LNCAP (cell line): ENCODE results near the gene SPR.

Source experiments
- TF ChIP-seq, protein P1 (sequence below): fragments of 450-650 bp; IDR thresholded peaks from 2 replicates; pipeline ENCODE4 v1.5.1; 2017; ENCODE audit warnings: mild to moderate bottlenecking

SPR gene

DNA sequence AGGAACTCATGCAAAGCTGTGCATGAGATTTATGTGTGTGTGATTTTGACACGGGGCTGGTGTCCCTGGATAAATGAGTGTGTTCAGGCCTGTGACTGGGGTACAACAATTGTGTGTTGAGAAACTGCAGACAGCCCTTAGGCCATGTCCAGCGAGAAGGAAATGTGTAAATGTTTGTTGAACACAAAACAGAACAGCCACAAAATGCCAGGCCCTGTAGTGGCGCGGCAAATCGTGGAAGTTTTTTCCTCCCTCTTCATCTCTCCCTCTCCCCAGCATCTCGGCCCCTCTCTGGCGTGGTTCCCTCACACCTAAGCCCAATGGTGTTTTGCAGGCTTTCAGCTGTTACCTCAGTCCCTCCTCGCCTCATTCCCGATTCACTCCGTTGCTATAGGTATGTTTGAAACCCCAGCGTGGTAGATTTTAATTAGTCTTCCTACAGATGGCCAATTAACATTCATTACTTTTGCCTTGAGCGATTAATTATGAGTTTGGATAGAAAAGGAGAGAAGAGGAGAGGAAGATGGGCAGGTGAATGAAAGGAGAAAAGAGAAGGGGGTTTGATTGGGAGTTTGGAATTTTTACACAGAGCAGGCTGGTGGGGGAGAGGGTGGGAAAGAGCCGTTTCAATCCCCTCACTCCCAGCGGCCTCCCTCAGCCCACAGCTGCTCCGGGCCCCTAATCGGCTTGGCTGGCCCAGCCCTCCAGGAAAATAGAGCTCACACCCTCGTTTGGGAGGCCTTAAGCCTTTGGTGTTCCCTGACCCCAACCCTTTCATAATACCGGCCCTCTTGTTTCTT, 10.8 kb downstream of the SPR start:
- TF ChIP-seq, protein P1, sequence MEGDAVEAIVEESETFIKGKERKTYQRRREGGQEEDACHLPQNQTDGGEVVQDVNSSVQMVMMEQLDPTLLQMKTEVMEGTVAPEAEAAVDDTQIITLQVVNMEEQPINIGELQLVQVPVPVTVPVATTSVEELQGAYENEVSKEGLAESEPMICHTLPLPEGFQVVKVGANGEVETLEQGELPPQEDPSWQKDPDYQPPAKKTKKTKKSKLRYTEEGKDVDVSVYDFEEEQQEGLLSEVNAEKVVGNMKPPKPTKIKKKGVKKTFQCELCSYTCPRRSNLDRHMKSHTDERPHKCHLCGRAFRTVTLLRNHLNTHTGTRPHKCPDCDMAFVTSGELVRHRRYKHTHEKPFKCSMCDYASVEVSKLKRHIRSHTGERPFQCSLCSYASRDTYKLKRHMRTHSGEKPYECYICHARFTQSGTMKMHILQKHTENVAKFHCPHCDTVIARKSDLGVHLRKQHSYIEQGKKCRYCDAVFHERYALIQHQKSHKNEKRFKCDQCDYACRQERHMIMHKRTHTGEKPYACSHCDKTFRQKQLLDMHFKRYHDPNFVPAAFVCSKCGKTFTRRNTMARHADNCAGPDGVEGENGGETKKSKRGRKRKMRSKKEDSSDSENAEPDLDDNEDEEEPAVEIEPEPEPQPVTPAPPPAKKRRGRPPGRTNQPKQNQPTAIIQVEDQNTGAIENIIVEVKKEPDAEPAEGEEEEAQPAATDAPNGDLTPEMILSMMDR = no peak

- TF ChIP-seq, protein P1 = no peak
Measured at GRCh38 chr2:72898585-72898906, 11.3 kb downstream of the SPR start.

DNA sequence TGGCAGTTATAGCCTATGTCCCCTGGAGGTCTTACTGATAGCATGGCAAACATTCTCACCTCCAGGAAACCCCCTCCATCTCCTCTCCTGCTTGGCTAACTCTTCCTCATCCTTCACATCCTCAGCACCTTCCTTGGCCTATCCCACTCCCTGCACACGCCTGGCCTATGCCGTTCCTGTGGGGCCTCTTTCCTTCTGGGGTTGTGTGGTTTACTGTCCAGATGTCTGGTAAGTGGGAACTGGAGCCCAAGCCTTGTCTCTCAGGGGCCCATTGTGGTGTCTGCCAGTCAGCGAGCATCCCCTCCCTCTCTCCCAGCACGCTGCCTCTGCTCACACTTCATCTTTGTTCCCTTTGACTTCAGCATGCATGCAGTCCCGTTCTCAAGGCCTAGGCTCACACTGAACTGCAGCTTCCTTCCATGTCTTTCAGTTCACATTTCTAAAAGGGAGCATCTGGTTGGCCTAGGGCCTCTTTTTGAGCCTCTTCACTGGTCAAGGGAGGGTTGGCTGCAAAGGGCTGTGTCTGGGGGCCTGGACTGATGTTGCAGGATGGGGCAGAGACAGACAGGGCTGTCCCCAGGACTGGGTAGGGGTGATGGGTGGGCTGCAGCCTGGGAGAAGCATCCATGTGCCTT, 13.1 kb downstream of the SPR start:
- TF ChIP-seq, protein P1 = no peak

- TF ChIP-seq, protein P1 = no peak
Measured at GRCh38 chr2:72901426-72901825, 14.2 kb downstream of the SPR start.

DNA sequence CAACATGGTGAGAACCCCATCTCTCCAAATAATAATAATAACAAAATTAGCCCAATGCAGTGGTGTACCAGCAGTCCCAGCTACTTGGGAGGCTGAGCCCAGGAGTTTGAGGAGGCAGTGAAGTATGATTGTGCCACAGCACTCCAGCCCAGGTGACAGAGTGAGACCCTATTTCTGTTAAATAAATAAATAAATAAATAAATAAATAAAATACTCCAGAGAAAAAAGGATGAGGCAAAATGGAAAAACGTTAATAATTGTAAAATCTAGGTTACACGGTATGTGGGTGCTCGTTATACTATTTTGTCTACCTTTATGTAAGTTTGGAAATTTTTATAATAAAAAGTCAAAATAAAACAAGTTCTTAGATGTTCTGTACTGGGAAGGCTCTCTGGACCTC, 21.5 kb downstream of the SPR start:
- TF ChIP-seq, protein P1 = no peak

DNA sequence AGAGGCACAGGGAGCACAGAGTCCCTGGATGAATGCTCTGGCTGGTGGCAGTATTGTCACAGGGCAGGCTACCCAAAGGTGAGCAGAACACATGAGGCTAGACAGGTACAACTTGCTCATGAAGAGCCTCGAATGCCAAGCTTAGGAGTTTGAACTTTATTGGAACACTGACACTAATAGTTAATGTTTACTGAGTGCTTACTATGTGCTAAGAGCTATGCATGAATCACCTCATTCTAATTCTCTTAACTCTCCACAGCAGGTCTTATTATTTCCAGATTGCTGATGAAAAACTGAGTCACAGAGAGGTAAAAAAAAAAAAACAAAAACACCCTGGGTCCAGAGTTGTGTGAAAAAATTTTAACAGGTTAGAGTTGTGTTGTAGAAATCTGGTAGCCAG, 24.0 kb downstream of the SPR start:
- TF ChIP-seq, protein P1 = no peak

- TF ChIP-seq, protein P1 = no peak
Measured at GRCh38 chr2:72913486-72914205, 26.4 kb downstream of the SPR start.
